Heart left ventricle (tissue), 16 donors: ENCODE data around the gene ADAMTSL1. TPM values are rescaled to one million over a fixed set of nuclear protein-coding genes. Genes with fewer than 3 reads are reported as not detected.

ENCODE experiments used
- ATAC-seq, 4 donors: fragments of 200-7000 bp; cut with Tn5 transposase; one replicate each; pipeline ENCODE4 v1.9.1; 2020 to 2022; ENCODE audit warnings: moderate library complexity in 4 of 4, mild to moderate bottlenecking in 3 of 4, moderate number of reproducible peaks in 1 of 4
- DNase-seq, 5 donors: peaks; one replicate each; pipeline ENCODE4 v3.0.0-alpha.2; 2020
- H3K27ac ChIP-seq, 12 donors: fragments of 200-600 bp; sonication (generic) in 4 of 12; one replicate each; pipeline versions ENCODE4 v1.5.0 to v1.8.0; 2016 to 2022; ENCODE audit warnings: mild to moderate bottlenecking in 2 of 12
- H3K27me3 ChIP-seq, 9 donors: fragments of 200-600 bp; sonication (generic) in 2 of 9; one replicate each; pipeline versions ENCODE4 v1.5.1 to v1.8.0; 2016 to 2022; ENCODE audit warnings: mild to moderate bottlenecking in 3 of 9
- H3K36me3 ChIP-seq, 9 donors: fragments of 200-600 bp; sonication (generic) in 2 of 9; one replicate each; pipeline versions ENCODE4 v1.5.0 to v1.8.0; 2018 to 2022; ENCODE audit warnings: mild to moderate bottlenecking in 2 of 9
- H3K4me1 ChIP-seq, 12 donors: fragments of 200-600 bp; sonication (generic) in 4 of 12; one replicate each; pipeline versions ENCODE4 v1.5.0 to v1.8.0; 2016 to 2022; ENCODE audit warnings: mild to moderate bottlenecking in 3 of 12
- H3K4me3 ChIP-seq, 12 donors: fragments of 200-600 bp; sonication (generic) in 4 of 12; one replicate each; pipeline versions ENCODE4 v1.5.0 to v1.8.0; 2017 to 2022; ENCODE audit warnings: mild to moderate bottlenecking in 9 of 12, moderate library complexity in 4 of 12
- H3K9me3 ChIP-seq, 12 donors: fragments of 200-600 bp; sonication (generic) in 4 of 12; one replicate each; pipeline versions ENCODE4 v1.5.0 to v1.8.0; 2016 to 2022; ENCODE audit warnings: mild to moderate bottlenecking in 1 of 12
- POLR2A ChIP-seq, 2 donors: fragments of 450-650 bp; IDR thresholded peaks; one replicate each; pipeline ENCODE4 v1.6.1; 2017; ENCODE audit warnings: antibody characterized with exemption in 2 of 2, mild to moderate bottlenecking in 2 of 2, moderate library complexity in 2 of 2
- WGBS, 4 donors: extraction: QIAGEN DNeasy Blood & Tissue Kit in 2 of 4; methylation state at CpG; one replicate each; pipeline versions ENCODE4 v1.1.5 to v1.1.7; 2013 to 2018; 5-methylcytosine and 5-hydroxymethylcytosine counted together
- intact Hi-C, 10 donors: fragments of 100-400 bp; cut with DNase I; formaldehyde crosslinking; loops; one replicate each; pipeline versions ENCODE4 v1.11.1 to v1.14.2; 2022
- polyA plus RNA-seq, 2 donors: library from polyadenylated mRNA; stranded (reverse); fragments of 200-250 nt; gene quantifications; one replicate each; pipeline ENCODE4 v1.2.3, GENCODE V29; 2013
- total RNA-seq, 9 donors: library from RNA; depleted of rRNA in 2 of 9; stranded (reverse); fragments of >200 nt in 2 of 9; fragmentation: NEBNext Ultra II Directional in 3 of 9; extraction: Animal tissue kit (Norgen Biotek cat#: 25700) in 3 of 9; gene quantifications; one replicate each; pipeline versions ENCODE4 v1.1.0 to v1.2.4, GENCODE V29; 2016 to 2023
- TF ChIP-seq, protein P1 (sequence below), 12 donors: fragments of 200-600 bp; sonication (generic) in 4 of 12; IDR thresholded peaks; one replicate each; pipeline versions ENCODE4 v1.5.0 to v1.8.0; 2018 to 2022; ENCODE audit warnings: antibody characterized with exemption in 12 of 12, mild to moderate bottlenecking in 5 of 12
- donor health status: ischemic (EF 13 %, LVEDD 7.1; RV severe dilation, severe dysfunction).
- donor health status: healthy with polysubstance abuse.
- donor health status: DM: no; HTN: yes; CAD: no.
- donor health status: DM: no; HTN: no; CAD: no.
- donor health status: ischemic (EF 25% LVEDD 6.9; RV normal size, moderate dysfunction).
- donor health status: ischemic (EF 25% LVEDD 5.7; RV mildly dilated, moderate dysfunction).
- donor health status: healthy.
- donor health status: DM: yes; HTN: yes; CAD: no.
- donor health status: ischemic (EF 35%, LVEDD 5.7; RV mildly dilated, moderate dysfunction).
- donor health status: nonischemic (EF 11% LVEDD 7.7; RV severe dilation, severe dysfunction).
- donor health status: DM: yes; HTN: yes; CAD: no.
- donor health status: PGD.
- donor health status: ischemic (EF 29% LVEDD 5.4; RV normal size, mild dysfunction).
- donor health status: nonischemic (EF 23%, LVEDD 6.1; RV moderate dilation, normal function).

The ADAMTSL1 gene
- total and polyA plus RNA-seq, 11 donors: 0.46 to 4.7 (median 1.1) TPM

DNA sequence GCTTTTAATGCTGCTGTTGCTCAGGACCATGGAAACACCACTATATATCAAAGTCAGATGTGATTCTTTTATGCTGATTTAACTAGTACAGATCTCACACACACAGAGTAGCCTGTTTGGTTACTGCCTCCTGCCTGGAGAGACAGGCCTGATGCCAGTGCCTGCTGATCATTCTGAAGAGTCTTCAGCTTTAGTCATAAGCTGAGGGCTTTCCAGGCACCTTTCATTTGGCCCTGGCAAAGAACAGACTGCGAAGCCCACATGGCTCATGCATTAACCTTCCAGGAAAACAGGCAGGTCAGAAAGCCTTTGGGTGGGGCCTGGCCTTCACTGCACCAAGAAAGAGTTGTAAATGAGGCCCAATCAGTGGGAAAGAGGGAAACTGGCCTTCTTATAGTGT, 414.3 kb downstream of the ADAMTSL1 start:
- Histone ChIP-seq H3K4me1 (peaks cover 0 to 10% (median 1%) of the 10 kb centered on the region in 12 donors), H3K4me3 (no peak overlapping the region), H3K9me3 (peaks cover 0 to 8% (median 0%) of the 10 kb centered on the region in 12 donors), H3K27ac (no peak overlapping the region), H3K36me3 (no peaks in the 10 kb centered on the region), H3K27me3 (no peaks in the 10 kb centered on the region)
- intact Hi-C loops: loop anchor here in 1 of 10 donors (10.0 kb wide), 1 partner anchor 57 kb away; no protein-coding TSS in a partner anchor
- ATAC-seq (peak in 3 of 4 donors; percentile 72 to 92 (median 87)), DNase-seq (peak in 3 of 5 donors; percentile 29 to 55 (median 37))
- TF ChIP-seq, protein P1, sequence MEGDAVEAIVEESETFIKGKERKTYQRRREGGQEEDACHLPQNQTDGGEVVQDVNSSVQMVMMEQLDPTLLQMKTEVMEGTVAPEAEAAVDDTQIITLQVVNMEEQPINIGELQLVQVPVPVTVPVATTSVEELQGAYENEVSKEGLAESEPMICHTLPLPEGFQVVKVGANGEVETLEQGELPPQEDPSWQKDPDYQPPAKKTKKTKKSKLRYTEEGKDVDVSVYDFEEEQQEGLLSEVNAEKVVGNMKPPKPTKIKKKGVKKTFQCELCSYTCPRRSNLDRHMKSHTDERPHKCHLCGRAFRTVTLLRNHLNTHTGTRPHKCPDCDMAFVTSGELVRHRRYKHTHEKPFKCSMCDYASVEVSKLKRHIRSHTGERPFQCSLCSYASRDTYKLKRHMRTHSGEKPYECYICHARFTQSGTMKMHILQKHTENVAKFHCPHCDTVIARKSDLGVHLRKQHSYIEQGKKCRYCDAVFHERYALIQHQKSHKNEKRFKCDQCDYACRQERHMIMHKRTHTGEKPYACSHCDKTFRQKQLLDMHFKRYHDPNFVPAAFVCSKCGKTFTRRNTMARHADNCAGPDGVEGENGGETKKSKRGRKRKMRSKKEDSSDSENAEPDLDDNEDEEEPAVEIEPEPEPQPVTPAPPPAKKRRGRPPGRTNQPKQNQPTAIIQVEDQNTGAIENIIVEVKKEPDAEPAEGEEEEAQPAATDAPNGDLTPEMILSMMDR (IDR thresholded peaks at IDR 0.05): no peak
- no peak for TF ChIP-seq POLR2A (IDR thresholded peaks at IDR 0.05)
- WGBS, 4 donors: 41 to 77% (median 56%) methylated on average over 1 of the region's 1 CpG

DNA sequence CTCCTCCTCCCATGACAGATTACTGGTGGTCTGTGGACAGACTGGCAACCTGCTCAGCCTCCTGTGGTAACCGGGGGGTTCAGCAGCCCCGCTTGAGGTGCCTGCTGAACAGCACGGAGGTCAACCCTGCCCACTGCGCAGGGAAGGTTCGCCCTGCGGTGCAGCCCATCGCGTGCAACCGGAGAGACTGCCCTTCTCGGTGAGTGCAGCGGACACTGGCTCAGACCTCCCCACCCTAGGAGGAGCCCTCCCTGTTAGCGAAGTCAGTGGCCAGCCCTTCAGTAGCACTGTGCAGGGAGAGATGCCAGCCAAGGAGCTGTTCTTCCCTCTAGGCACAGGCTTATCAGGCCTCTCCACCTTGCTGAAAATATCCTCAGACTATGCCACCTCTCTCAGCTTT, 415.6 kb downstream of the ADAMTSL1 start:
- intact Hi-C loops: loop anchor here in 1 of 10 donors (10.0 kb wide), 1 partner anchor 55 kb away; no protein-coding TSS in a partner anchor
- WGBS, 4 donors: 91 to 96% (median 93%) methylated on average over 12 of the region's 12 CpGs
- H3K4me1 ChIP-seq: peaks cover 0 to 10% (median 1%) of the 10 kb centered on the region in 12 donors
- DNase-seq (no peak), ATAC-seq (peak in 1 of 4 donors; percentile 18)
- no peaks in the 10 kb centered on the region for H3K36me3 ChIP-seq
- TF ChIP-seq POLR2A (IDR thresholded peaks at IDR 0.05): no peak
- TF ChIP-seq, protein P1 (IDR thresholded peaks at IDR 0.05): no peak
- no peak overlapping the region for H3K4me3 ChIP-seq
- H3K9me3 ChIP-seq: peaks cover 0 to 3% (median 0%) of the 10 kb centered on the region in 12 donors
- no peak overlapping the region for H3K27ac ChIP-seq
- H3K27me3 ChIP-seq: no peaks in the 10 kb centered on the region

DNA sequence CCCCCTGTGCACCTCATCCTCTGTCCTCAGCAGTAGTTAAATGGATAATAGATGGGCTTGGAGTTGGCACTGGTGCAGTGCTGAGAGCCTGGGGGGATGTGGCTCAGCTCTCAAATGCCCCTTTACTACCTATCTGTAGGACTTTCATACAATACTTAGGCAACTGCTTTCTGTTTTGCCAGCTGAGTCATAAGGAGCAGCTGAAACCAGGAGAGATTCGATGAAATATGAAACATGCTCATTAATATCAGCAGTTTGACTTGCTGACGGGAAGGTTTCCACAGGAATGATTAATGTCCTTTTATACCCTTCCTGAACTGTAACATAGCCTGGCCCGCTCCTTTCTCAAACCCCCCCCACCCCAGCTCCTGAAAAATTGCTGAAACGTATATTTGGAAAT, 416.4 kb downstream of the ADAMTSL1 start:
- H3K27me3 ChIP-seq: no peaks in the 10 kb centered on the region
- intact Hi-C loops: no loop called here
- no peak for DNase-seq
- H3K27ac ChIP-seq: no peak overlapping the region
- H3K36me3 ChIP-seq: no peaks in the 10 kb centered on the region
- 76 to 90% (median 83%) methylated on average over 4 of the region's 4 CpGs for WGBS, 4 donors
- ATAC-seq: no peak
- H3K9me3 ChIP-seq: peaks cover 0 to 10% (median 2%) of the 10 kb centered on the region in 12 donors
- H3K4me1 ChIP-seq: peaks cover 0 to 10% (median 1%) of the 10 kb centered on the region in 12 donors
- no peak overlapping the region for H3K4me3 ChIP-seq
- TF ChIP-seq, protein P1 (IDR thresholded peaks at IDR 0.05): no peak
- no peak for TF ChIP-seq POLR2A (IDR thresholded peaks at IDR 0.05)

GRCh38 chr9:18891946-18892670, 418.2 kb downstream of the ADAMTSL1 start:
- H3K4me1 ChIP-seq: peaks cover 0 to 10% (median 1%) of the 10 kb centered on the region in 12 donors
- TF ChIP-seq, protein P1 (IDR thresholded peaks at IDR 0.05): no peak
- no peak for TF ChIP-seq POLR2A (IDR thresholded peaks at IDR 0.05)
- no peak overlapping the region for H3K4me3 ChIP-seq
- intact Hi-C loops: no loop called here
- H3K27ac ChIP-seq: no peak overlapping the region
- H3K9me3 ChIP-seq: peaks cover 0 to 26% (median 13%) of the 10 kb centered on the region in 12 donors
- H3K27me3 ChIP-seq: no peaks in the 10 kb centered on the region
- 88 to 100% (median 96%) methylated on average over 4 to 5 of the region's 5 CpGs for WGBS, 4 donors
- H3K36me3 ChIP-seq: no peaks in the 10 kb centered on the region
- no peak for DNase-seq
- no peak for ATAC-seq
